WI38 (cell line): ENCODE data around the gene RBM42.
"Not testable (repeated sequence)": the region's sequence is repeated elsewhere in the genome, so short reads cannot be mapped to it uniquely, and the experiment has no call there.

ENCODE experiments used
- H3K4me3 ChIP-seq: 2 replicates; pipeline ENCODE4 v1.5.1; 2011; ENCODE audit warnings: low read depth, mild to moderate bottlenecking, control low read depth, low read length
- TF ChIP-seq, protein P1 (sequence below): IDR thresholded peaks from 2 replicates; pipeline ENCODE4 v1.5.1; 2012; ENCODE audit warnings: low read depth, mild to moderate bottlenecking, control low read depth, low read length

Gene RBM42, protein sequence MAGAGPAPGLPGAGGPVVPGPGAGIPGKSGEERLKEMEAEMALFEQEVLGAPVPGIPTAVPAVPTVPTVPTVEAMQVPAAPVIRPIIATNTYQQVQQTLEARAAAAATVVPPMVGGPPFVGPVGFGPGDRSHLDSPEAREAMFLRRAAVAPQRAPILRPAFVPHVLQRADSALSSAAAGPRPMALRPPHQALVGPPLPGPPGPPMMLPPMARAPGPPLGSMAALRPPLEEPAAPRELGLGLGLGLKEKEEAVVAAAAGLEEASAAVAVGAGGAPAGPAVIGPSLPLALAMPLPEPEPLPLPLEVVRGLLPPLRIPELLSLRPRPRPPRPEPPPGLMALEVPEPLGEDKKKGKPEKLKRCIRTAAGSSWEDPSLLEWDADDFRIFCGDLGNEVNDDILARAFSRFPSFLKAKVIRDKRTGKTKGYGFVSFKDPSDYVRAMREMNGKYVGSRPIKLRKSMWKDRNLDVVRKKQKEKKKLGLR

DNA sequence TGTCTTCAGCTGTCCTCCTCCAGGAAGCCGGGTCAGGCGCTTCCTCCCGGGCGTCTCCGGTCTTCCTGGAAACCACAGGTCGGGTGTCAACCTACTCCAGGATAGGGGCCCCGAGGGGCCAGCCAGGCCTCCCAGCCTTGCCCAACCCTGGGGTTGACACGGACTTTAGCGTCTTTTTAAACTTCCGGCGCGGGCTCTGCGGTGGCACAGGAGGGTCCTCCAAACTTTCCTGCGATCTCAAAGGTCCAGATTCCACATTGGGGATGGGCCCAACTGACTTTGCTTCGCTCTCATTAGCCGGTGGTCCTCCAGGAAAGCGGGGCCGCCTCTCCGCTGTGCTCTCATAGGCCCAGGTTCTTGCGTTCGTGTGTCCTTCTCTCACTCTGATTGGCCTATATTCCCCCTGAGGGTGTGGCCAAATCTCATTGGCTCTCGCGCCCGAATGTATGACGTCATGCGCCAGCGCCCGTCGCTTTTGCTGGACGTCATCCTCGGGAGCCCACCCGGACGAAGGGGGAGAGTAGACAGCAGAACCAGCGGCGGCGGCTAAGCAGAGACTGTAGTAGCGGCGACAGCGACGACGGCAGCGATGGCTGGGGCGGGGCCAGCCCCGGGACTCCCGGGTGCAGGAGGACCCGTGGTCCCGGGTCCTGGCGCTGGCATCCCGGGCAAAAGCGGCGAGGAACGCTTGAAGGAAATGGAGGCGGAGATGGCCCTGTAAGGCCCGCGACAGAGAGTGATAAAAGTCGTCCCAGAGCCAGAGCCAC, at the start of gene RBM42:
Gene RBM42, plus strand, starts transcription at position 472 of the 767 bp plus-strand sequence. Its CDS starts 118 bp downstream, at position 590.
- H3K4me3 ChIP-seq = peak within 1 kb of the TSS; percentile 98
- TF ChIP-seq, protein P1, sequence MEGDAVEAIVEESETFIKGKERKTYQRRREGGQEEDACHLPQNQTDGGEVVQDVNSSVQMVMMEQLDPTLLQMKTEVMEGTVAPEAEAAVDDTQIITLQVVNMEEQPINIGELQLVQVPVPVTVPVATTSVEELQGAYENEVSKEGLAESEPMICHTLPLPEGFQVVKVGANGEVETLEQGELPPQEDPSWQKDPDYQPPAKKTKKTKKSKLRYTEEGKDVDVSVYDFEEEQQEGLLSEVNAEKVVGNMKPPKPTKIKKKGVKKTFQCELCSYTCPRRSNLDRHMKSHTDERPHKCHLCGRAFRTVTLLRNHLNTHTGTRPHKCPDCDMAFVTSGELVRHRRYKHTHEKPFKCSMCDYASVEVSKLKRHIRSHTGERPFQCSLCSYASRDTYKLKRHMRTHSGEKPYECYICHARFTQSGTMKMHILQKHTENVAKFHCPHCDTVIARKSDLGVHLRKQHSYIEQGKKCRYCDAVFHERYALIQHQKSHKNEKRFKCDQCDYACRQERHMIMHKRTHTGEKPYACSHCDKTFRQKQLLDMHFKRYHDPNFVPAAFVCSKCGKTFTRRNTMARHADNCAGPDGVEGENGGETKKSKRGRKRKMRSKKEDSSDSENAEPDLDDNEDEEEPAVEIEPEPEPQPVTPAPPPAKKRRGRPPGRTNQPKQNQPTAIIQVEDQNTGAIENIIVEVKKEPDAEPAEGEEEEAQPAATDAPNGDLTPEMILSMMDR = no peak

DNA sequence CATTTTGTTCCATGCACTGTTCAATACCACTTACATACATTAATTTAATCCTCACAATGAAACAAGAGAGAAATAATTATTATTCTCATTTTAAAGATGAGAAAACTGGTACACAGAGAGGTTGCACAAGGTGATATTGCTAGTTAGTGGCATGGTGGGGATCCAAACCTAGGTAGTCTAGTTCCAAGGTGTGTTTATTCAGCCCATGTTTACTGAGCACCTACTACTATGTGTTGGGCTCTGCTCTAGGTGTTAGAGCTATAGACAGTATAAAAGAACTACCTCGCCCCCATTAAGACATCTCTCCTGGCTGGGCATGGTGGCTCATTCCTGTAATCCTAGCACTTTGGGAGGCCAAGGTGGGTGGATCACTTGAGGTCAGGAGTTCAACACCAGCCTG, 46.1 kb upstream of the RBM42 start:
- no peak overlapping the region for H3K4me3 ChIP-seq
- TF ChIP-seq, protein P1 = no peak

DNA sequence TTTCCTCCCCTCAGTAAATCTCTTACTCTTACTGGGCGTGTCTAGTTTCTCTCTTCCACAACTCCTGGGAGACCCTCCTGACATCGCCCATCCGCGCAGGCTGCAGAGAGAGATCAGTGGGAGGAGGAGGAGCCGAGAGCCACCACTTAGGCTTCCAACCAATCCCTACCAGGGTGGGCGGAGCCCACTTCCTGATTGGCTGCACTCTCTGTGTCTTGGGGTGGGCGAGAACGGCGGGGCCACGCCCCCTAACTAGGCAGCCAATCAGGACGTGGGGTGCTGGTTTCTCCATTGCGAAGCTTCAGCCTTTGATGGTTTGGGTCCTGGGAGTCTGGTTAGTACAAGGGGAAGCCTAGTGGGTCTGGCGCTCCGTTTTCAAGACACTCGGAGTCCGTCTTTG, 43.0 kb upstream of the RBM42 start, which contains the start of gene PMIS2:
Gene PMIS2, plus strand, starts transcription at position 326 of the 400 bp plus-strand sequence. CDS start 87 bp downstream, outside the sequence.
- no peak within 1 kb of the TSS for H3K4me3 ChIP-seq

DNA sequence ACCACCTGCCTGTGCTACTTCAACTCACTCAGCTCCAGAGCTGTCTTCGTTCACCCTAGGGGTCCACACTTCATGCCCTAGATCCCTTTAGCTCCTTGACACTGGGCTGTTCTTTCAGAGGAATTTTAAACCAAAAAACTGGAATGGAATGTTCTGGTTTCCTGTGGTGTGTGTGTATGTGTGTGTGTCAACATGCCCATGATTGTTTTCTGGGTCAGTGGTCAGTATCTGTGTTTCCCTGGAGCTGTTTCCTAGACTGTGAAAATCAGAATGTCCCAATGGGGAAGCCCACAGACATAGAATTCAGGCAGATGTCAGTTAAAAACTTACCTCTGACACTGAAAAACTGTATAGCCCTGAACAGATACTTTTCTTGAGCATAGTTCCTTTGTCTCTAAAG, 41.5 kb upstream of the RBM42 start:
- no peak overlapping the region for H3K4me3 ChIP-seq
- TF ChIP-seq, protein P1 = no peak

More for the DNA sequence above, 43.0 kb upstream of the RBM42 start, which contains the start of gene PMIS2:
- TF ChIP-seq, protein P1 = no peak

DNA sequence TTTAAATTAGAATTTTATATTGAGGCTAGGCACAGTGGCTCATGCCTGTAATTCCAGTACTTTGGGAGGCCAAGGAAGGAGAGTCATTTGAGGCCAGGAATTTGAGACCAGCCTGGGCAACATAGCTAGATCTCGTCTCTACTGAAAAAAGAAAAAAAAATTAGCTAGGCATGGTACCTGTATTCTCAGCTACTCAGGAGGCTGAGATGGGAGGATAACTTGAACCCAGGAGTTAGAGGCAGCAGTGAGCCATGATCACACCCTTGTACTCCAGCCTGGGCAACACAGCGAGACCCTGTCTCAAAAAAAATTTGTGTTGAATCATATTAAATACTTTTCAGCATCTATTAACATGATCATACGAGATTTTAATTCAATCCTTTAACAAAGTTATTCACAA, 38.0 kb upstream of the RBM42 start:
- no peak overlapping the region for H3K4me3 ChIP-seq
- TF ChIP-seq, protein P1 = no peak

DNA sequence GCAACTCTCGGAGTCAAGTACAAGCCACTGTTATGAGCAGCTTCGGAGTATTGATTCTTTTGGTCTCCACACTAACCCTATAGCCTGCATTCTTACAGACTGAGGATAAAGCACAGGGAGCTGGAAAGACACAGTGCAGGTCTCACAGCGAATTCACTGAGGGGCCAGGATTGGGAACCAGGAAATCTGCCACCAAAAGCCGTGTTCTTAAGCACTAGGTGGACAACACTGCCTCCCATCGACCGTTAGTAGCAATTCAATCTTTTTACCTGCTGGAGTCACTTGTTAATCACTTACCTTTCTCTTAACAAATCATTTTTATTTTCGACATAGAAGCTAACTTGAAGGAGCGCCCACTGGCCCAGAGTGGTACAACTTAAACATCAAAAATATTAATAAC, 36.6 kb upstream of the RBM42 start:
- TF ChIP-seq, protein P1 = no peak

DNA sequence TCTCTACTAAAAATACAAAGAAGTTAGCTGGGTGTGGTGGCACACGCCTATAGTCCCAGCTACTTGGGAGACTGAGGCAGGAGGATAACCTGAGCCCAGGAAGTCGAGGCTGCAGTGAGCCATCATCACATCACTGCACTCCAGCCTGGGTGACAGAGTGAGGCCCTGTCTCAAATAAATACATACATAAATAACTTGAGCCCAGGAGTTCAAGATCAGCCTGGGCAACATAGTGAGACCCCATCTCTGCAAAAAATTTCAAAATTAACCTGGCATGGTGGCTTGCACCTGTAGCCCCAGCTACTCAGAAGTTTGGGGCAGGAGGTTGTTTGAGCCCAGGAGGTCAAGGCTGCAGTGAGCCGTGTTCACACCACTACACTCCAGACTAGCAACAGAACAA, 33.8 kb upstream of the RBM42 start:
- not testable (repeated sequence) for H3K4me3 ChIP-seq

More for the DNA sequence above, 36.6 kb upstream of the RBM42 start:
- no peak overlapping the region for H3K4me3 ChIP-seq
